NT2/D1 (cell line): ENCODE data around the gene LTBP1.

Source experiments
- SUZ12 ChIP-seq: IDR thresholded peaks from 2 replicates; pipeline ENCODE4 v1.6.1; 2011; ENCODE audit not compliant: insufficient read length, insufficient read depth; ENCODE audit errors: extremely low read depth
- YY1 ChIP-seq: IDR thresholded peaks from 2 replicates; pipeline ENCODE4 v1.6.1; 2011; ENCODE audit not compliant: insufficient read length, insufficient read depth
- ZNF274 ChIP-seq: IDR thresholded peaks from 2 replicates; pipeline ENCODE4 v1.6.1; 2011; ENCODE audit warnings: mild to moderate bottlenecking, low read depth, low read length

DNA sequence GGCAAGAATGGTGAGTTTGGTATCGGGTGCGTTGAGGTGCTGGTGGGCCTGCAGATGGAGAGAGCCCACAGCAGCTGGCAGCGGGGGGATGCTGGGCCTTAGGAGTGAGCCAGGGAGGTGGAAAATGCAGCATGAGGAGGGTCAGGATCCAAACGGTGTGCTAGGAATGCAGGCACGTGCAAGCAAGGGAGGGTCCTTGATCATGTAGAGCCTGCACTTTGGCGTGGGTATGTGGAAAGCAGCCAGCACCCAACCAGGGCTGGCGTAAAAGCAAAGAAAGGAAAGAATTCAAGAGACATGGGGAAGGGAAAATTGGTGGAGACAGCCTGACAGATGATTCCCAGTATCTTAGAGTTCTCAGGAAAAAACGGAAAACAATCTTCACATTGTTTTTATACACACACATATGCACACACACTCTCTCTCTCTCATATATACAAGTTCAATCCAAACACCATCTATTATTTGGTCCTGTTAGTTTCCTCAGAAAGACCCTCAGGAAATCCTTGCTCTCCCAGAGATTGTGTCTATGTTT lies 46.3 kb downstream of the LTBP1 start:
- TF ChIP-seq YY1 = no peak
- no peak for TF ChIP-seq ZNF274
- no peak for TF ChIP-seq SUZ12
